IMR-90 (cell line): ENCODE measurements around the gene RPRM. TPM values are rescaled to one million over a fixed set of nuclear protein-coding genes. Genes with fewer than 3 reads are reported as not detected.

Experiments
- ATAC-seq: fragments of 200-7000 bp; cut with Tn5 transposase; 2 replicates; pipeline ENCODE4 v1.9.1; 2020; ENCODE audit warnings: low read depth, mild to moderate bottlenecking, moderate library complexity
- BruUV-seq: library from RNA; stranded (reverse); fragments of 400-500 nt; replicated peaks from 2 replicates; lab custom pipeline; 2021; lab: Mats Ljungman, UMichigan
- CTCF ChIA-PET: fragments of 300-600 bp; formaldehyde crosslinking; extraction: SDS; loops from one replicate; lab custom pipeline; 2021; ENCODE audit warnings: antibody characterized with exemption; lab: Yijun Ruan, JAX
- POLR2A ChIA-PET: fragments of 300-600 bp; sonication (Branson Sonifier 250); formaldehyde crosslinking; loops from one replicate; lab custom pipeline; 2022; ENCODE audit warnings: antibody characterized with exemption; ENCODE audit not compliant: unreplicated experiment; lab: Charles Lee
- DNase-seq: peaks from one replicate; pipeline ENCODE4 v3.0.0; 2013
- H2AFZ ChIP-seq: replicated peaks from 2 replicates; pipeline ENCODE3; 2013; ENCODE audit warnings: low read length, mild to moderate bottlenecking; ENCODE audit not compliant: poor library complexity
- H2AK5ac ChIP-seq: 2 replicates; pipeline ENCODE4 v1.6.1; 2013; ENCODE audit warnings: low read depth, low read length, inconsistent platforms
- H2AK9ac ChIP-seq: replicated peaks from 2 replicates; pipeline ENCODE3; 2013; ENCODE audit warnings: mild to moderate bottlenecking, low read depth, low read length, moderate library complexity; ENCODE audit not compliant: poor library complexity
- H2BK120ac ChIP-seq: 2 replicates; pipeline ENCODE4 v1.6.1; 2013; ENCODE audit warnings: low read depth, low read length, inconsistent platforms
- H2BK15ac ChIP-seq: 3 replicates; pipeline ENCODE4 v1.6.1; 2013; ENCODE audit warnings: low read depth, low read length, inconsistent platforms
- H2BK20ac ChIP-seq: 2 replicates; pipeline ENCODE4 v1.6.1; 2013; ENCODE audit warnings: low read depth, mild to moderate bottlenecking, inconsistent platforms, low read length, moderate library complexity
- H2BK5ac ChIP-seq: 2 replicates; pipeline ENCODE4 v1.6.1; 2013; ENCODE audit warnings: mild to moderate bottlenecking, low read depth, low read length, inconsistent platforms; ENCODE audit not compliant: poor library complexity, severe bottlenecking
- H3K14ac ChIP-seq: replicated peaks from 2 replicates; pipeline ENCODE4 v1.6.1; 2013; ENCODE audit warnings: low read depth, low read length, inconsistent platforms
- H3K18ac ChIP-seq: 2 replicates; pipeline ENCODE4 v1.6.1; 2013; ENCODE audit warnings: low read depth, low read length, control low read depth
- H3K23ac ChIP-seq: 2 replicates; pipeline ENCODE4 v1.6.1; 2013; ENCODE audit warnings: low read depth, low read length, inconsistent platforms
- H3K27ac ChIP-seq: 2 replicates; pipeline ENCODE4 v1.5.1; 2013; ENCODE audit warnings: mild to moderate bottlenecking, control low read depth, low read length; ENCODE audit not compliant: insufficient read depth
- H3K27me3 ChIP-seq: 2 replicates; pipeline ENCODE4 v1.6.1; 2013; ENCODE audit warnings: low read length; ENCODE audit not compliant: control insufficient read depth, insufficient read depth
- H3K36me3 ChIP-seq: 2 replicates; pipeline ENCODE4 v1.6.1; 2013; ENCODE audit warnings: low read length, mixed read lengths; ENCODE audit not compliant: control insufficient read depth, insufficient read depth
- H3K4ac ChIP-seq: 2 replicates; pipeline ENCODE4 v1.6.1; 2013; ENCODE audit warnings: low read depth, low read length, inconsistent platforms
- H3K4me1 ChIP-seq: 2 replicates; pipeline ENCODE4 v1.6.1; 2013; ENCODE audit warnings: low read length, mixed read lengths; ENCODE audit not compliant: control insufficient read depth, insufficient read depth
- H3K4me2 ChIP-seq: 2 replicates; pipeline ENCODE4 v1.6.1; 2013; ENCODE audit warnings: low read depth, mild to moderate bottlenecking, control low read depth, low read length, moderate library complexity
- H3K4me3 ChIP-seq: 2 replicates; pipeline ENCODE4 v1.5.1; 2013; ENCODE audit warnings: low read depth, mild to moderate bottlenecking, control low read depth, low read length, moderate library complexity; ENCODE audit not compliant: insufficient read depth
- H3K56ac ChIP-seq: 2 replicates; pipeline ENCODE4 v1.6.1; 2013; ENCODE audit warnings: low read length, inconsistent platforms; ENCODE audit not compliant: insufficient read depth; ENCODE audit errors: extremely low read depth
- H3K79me1 ChIP-seq, 2 experiments: 2 replicates each; pipeline ENCODE4 v1.6.1; 2013; ENCODE audit warnings: low read length in 2 of 2, inconsistent platforms in 1 of 2, low read depth in 1 of 2
- H3K9ac ChIP-seq: 2 replicates; pipeline ENCODE4 v1.6.1; 2013; ENCODE audit warnings: low read depth, low read length, control low read depth
- H3K9me1 ChIP-seq: 2 replicates; pipeline ENCODE4 v1.6.1; 2013; ENCODE audit warnings: low read length, inconsistent platforms; ENCODE audit not compliant: insufficient read depth
- H3K9me3 ChIP-seq: 2 replicates; pipeline ENCODE4 v1.6.1; 2013; ENCODE audit warnings: low read length; ENCODE audit not compliant: control insufficient read depth, insufficient read depth
- H4K20me1 ChIP-seq: 2 replicates; pipeline ENCODE4 v1.6.1; 2013; ENCODE audit warnings: low read length, inconsistent platforms; ENCODE audit not compliant: insufficient read depth
- H4K5ac ChIP-seq: 2 replicates; pipeline ENCODE4 v1.6.1; 2013; ENCODE audit warnings: mild to moderate bottlenecking, low read depth, low read length, control low read depth
- H4K8ac ChIP-seq, 2 experiments: 2 replicates each; pipeline ENCODE4 v1.6.1; 2013; ENCODE audit warnings: low read depth in 2 of 2, low read length in 2 of 2, control low read depth in 1 of 2, inconsistent platforms in 1 of 2
- H4K91ac ChIP-seq: 2 replicates; pipeline ENCODE4 v1.6.1; 2013; ENCODE audit warnings: low read depth, low read length, inconsistent platforms; ENCODE audit not compliant: insufficient read depth
- BHLHE40 ChIP-seq: fragments of 150-350 bp; IDR thresholded peaks from 2 replicates; pipeline ENCODE4 v1.6.1; 2016; ENCODE audit warnings: mild to moderate bottlenecking, low read depth, low read length
- CEBPB ChIP-seq: IDR thresholded peaks from 2 replicates; pipeline ENCODE4 v1.6.1; 2012; ENCODE audit warnings: low read depth, low read length, improper control_type of control experiment
- CTCF ChIP-seq: conservative IDR thresholded peaks from 2 replicates; pipeline ENCODE4 v1.5.1; 2012; ENCODE audit warnings: mild to moderate bottlenecking, low read depth, low read length, improper control_type of control experiment
- ELK1 ChIP-seq: fragments of 150-350 bp; IDR thresholded peaks from 2 replicates; pipeline ENCODE4 v1.6.1; 2016; ENCODE audit warnings: low read depth, mild to moderate bottlenecking, low read length, moderate library complexity, borderline replicate concordance
- FOS ChIP-seq: fragments of 150-350 bp; IDR thresholded peaks from 2 replicates; pipeline ENCODE4 v1.6.1; 2016; ENCODE audit warnings: low read depth, low read length
- MAFK ChIP-seq: IDR thresholded peaks from 2 replicates; pipeline ENCODE4 v1.6.1; 2012; ENCODE audit warnings: low read depth, low read length, improper control_type of control experiment
- MAZ ChIP-seq: IDR thresholded peaks from 2 replicates; pipeline ENCODE4 v1.6.1; 2012; ENCODE audit warnings: low read depth, mild to moderate bottlenecking, low read length, improper control_type of control experiment, moderate library complexity, borderline replicate concordance
- NFE2L2 ChIP-seq: fragments of 150-350 bp; IDR thresholded peaks from 2 replicates; pipeline ENCODE4 v1.6.1; 2016; ENCODE audit warnings: low read depth, mild to moderate bottlenecking, low read length
- RAD21 ChIP-seq: IDR thresholded peaks from 2 replicates; pipeline ENCODE4 v1.6.1; 2012; ENCODE audit warnings: low read length, improper control_type of control experiment
- RCOR1 ChIP-seq: IDR thresholded peaks from 2 replicates; pipeline ENCODE4 v1.6.1; 2012; ENCODE audit warnings: mild to moderate bottlenecking, low read length, improper control_type of control experiment; ENCODE audit not compliant: insufficient replicate concordance
- RFX5 ChIP-seq: IDR thresholded peaks from 2 replicates; pipeline ENCODE4 v1.8.0; 2012; ENCODE audit warnings: low read depth, mild to moderate bottlenecking, low read length, moderate library complexity
- SMC3 ChIP-seq: fragments of 150-350 bp; IDR thresholded peaks from 2 replicates; pipeline ENCODE4 v1.6.1; 2016; ENCODE audit warnings: low read depth, mild to moderate bottlenecking, antibody characterized with exemption, low read length, moderate library complexity
- USF2 ChIP-seq: fragments of 150-350 bp; IDR thresholded peaks from 2 replicates; pipeline ENCODE4 v1.6.1; 2017; ENCODE audit warnings: mild to moderate bottlenecking, antibody characterized with exemption, low read length, low read depth
- WGBS, 2 experiments: methylation state at CpG; one replicate each; pipeline versions ENCODE4 v1.1.5 to v1.1.7; 2013; ENCODE audit warnings: missing lambda C conversion rate in 2 of 2; ENCODE audit not compliant: insufficient read length in 1 of 2; ENCODE audit errors: extremely low coverage in 2 of 2; 5-methylcytosine and 5-hydroxymethylcytosine counted together
- dilution Hi-C: fragments of 300-500 bp; cut with HindIII; formaldehyde crosslinking; loops from one replicate; pipeline ENCODE4 v1.14.3; 2018; ENCODE audit warnings: low sequenced_read_pairs; ENCODE audit not compliant: unreplicated experiment
- in situ Hi-C: fragments of 300-500 bp; cut with MboI; formaldehyde crosslinking; loops from 3 replicates; pipeline ENCODE4 v1.14.3; 2019; ENCODE audit warnings: low sequenced_read_pairs, inconsistent platforms, mixed read lengths
- intact Hi-C: fragments of 100-400 bp; cut with micrococcal nuclease; formaldehyde crosslinking; loops from 2 replicates; pipeline ENCODE4 v1.10.0; 2022
- polyA plus RNA-seq, 3 experiments: library from polyadenylated mRNA; depleted of rRNA; stranded (reverse); fragments of >200 nt; gene quantifications; 2 replicates each; pipeline ENCODE4 v1.2.3, GENCODE V29; 2012; ENCODE audit warnings: low replicate concordance in 1 of 3
- total RNA-seq: library from RNA; depleted of rRNA; stranded (reverse); fragments of >200 nt; gene quantifications from 2 replicates; pipeline ENCODE4 v1.2.3, GENCODE V29; 2012

RPRM gene
- total and polyA plus RNA-seq, 2 of the 4 experiments (the other 2 are of a cell fraction): not detected

- H3K9me3 ChIP-seq: no peaks in the 10 kb centered on the region
- H4K5ac ChIP-seq: no peak overlapping the region
- no peak overlapping the region for H2BK15ac ChIP-seq
- H3K56ac ChIP-seq: no peak overlapping the region
- H3K9me1 ChIP-seq: no peaks in the 10 kb centered on the region
- H4K8ac ChIP-seq: no peak overlapping the region
- H4K20me1 ChIP-seq: no peaks in the 10 kb centered on the region
- no CpG with 5 or more reads among the region's 3 CpGs for WGBS, 2 experiments
- no peak overlapping the region for H2BK5ac ChIP-seq
- no peak overlapping the region for H3K4me2 ChIP-seq
- TF ChIP-seq CTCF (no peak), RCOR1 (no peak), MAFK (no peak), USF2 (no peak), MAZ (no peak), RFX5 (no peak), RAD21 (no peak), BHLHE40 (no peak), ELK1 (no peak), CEBPB (no peak), FOS (no peak), NFE2L2 (no peak), SMC3 (no peak)
- no peak overlapping the region for H2AFZ ChIP-seq
- H2AK9ac ChIP-seq: no peak overlapping the region
- no peaks in the 10 kb centered on the region for H3K36me3 ChIP-seq
- no peaks in the 10 kb centered on the region for H3K27me3 ChIP-seq
- no peak overlapping the region for H3K9ac ChIP-seq
- no peak overlapping the region for H3K4ac ChIP-seq
- no peak overlapping the region for H4K91ac ChIP-seq
- no peak for DNase-seq
- ChIA-PET CTCF (no interaction called here), POLR2A (no interaction called here)
- dilution Hi-C loops: no loop called here
- H3K18ac ChIP-seq: no peak overlapping the region
- H3K27ac ChIP-seq: no peak overlapping the region
- no peak overlapping the region for H2BK20ac ChIP-seq
- H3K79me1 ChIP-seq: no peaks in the 10 kb centered on the region
- ATAC-seq: no peak
- H3K23ac ChIP-seq: no peak overlapping the region
- no TSS peak for BruUV-seq
- H2AK5ac ChIP-seq: no peak overlapping the region
- in situ Hi-C loops: no loop called here
- H2BK120ac ChIP-seq: no peak overlapping the region
- no peak overlapping the region for H3K4me3 ChIP-seq
- H3K14ac ChIP-seq: no peak overlapping the region
- intact Hi-C loops: no loop called here
- H3K4me1 ChIP-seq: no peaks in the 10 kb centered on the region
These were observed 14.2 kb downstream of the RPRM start for GRCh38 chr2:153464395-153464794.
